Tibial nerve (tissue), 3 donors: ENCODE data around the gene CCDC43.

Experiments
- CTCF ChIP-seq, 5 experiments: fragments of 200-600 bp in 3 of 5; fragments of 450-650 bp in 2 of 5; sonication (generic) in 3 of 5; IDR thresholded peaks; one replicate each; pipeline ENCODE4 v1.5.1; 2016 to 2019; ENCODE audit warnings: antibody characterized with exemption in 5 of 5, mild to moderate bottlenecking in 3 of 5, moderate library complexity in 2 of 5
- POLR2A ChIP-seq, 2 donors: fragments of 450-650 bp; IDR thresholded peaks; one replicate each; pipeline ENCODE4 v1.6.1; 2017; ENCODE audit warnings: antibody characterized with exemption in 2 of 2, mild to moderate bottlenecking in 2 of 2, moderate library complexity in 2 of 2

GRCh38 chr17:44653954-44654353 lies 35.6 kb downstream of the CCDC43 start:
- TF ChIP-seq POLR2A (IDR thresholded peaks at IDR 0.05) (no peak), CTCF (IDR thresholded peaks at IDR 0.05) (no peak)
